ENCODE measurements around the gene ADORA1.

ADORA1 gene

GRCh38 chr1:203173011-203173555, 45.6 kb downstream of the ADORA1 start:
- DNase-seq (ENCODE audit: low spot score): no peak

- peak; percentile 17 for DNase-seq (ENCODE audit: low spot score)
Observed at GRCh38 chr1:203173566-203173965, 46.0 kb downstream of the ADORA1 start.

GRCh38 chr1:203174324-203174985, 46.9 kb downstream of the ADORA1 start:
- no peak for DNase-seq (ENCODE audit: low spot score)

GRCh38 chr1:203175237-203175826, 47.8 kb downstream of the ADORA1 start, which contains the start of gene MYBPH:
TSS of gene MYBPH (minus strand) at chr1:203175826. CDS start at chr1:203175755, 71 bp downstream.
- DNase-seq (ENCODE audit: low spot score): no peak

- no peak for DNase-seq (ENCODE audit: low spot score)
Observed at GRCh38 chr1:203175827-203176241, 48.3 kb downstream of the ADORA1 start.

GRCh38 chr1:203176273-203177035, 48.9 kb downstream of the ADORA1 start:
- no peak for DNase-seq (ENCODE audit: low spot score)

GRCh38 chr1:203177036-203177405, 49.5 kb downstream of the ADORA1 start:
- DNase-seq (ENCODE audit: low spot score): no peak

GRCh38 chr1:203177470-203178039, 50.0 kb downstream of the ADORA1 start:
- DNase-seq (ENCODE audit: low spot score): no peak

GRCh38 chr1:203178083-203178482, 50.6 kb downstream of the ADORA1 start:
- DNase-seq (ENCODE audit: low spot score): no peak

- DNase-seq (ENCODE audit: low spot score): no peak
Observed at GRCh38 chr1:203178821-203179666, 51.5 kb downstream of the ADORA1 start.

- no peak for DNase-seq (ENCODE audit: low spot score)
Observed at GRCh38 chr1:203179667-203180005, 52.1 kb downstream of the ADORA1 start.

GRCh38 chr1:203180611-203181330, 53.2 kb downstream of the ADORA1 start:
- DNase-seq (ENCODE audit: low spot score): no peak

GRCh38 chr1:203181586-203182386, 54.3 kb downstream of the ADORA1 start:
- DNase-seq (ENCODE audit: low spot score): no peak

- DNase-seq (ENCODE audit: low spot score): no peak
Observed at GRCh38 chr1:203182387-203182953, 54.9 kb downstream of the ADORA1 start.

GRCh38 chr1:203183828-203184227, 56.3 kb downstream of the ADORA1 start:
- no peak for DNase-seq (ENCODE audit: low spot score)

GRCh38 chr1:203184467-203184866, 56.9 kb downstream of the ADORA1 start:
- DNase-seq (ENCODE audit: low spot score): no peak

- DNase-seq (ENCODE audit: low spot score): no peak
Observed at GRCh38 chr1:203185061-203185461, 57.5 kb downstream of the ADORA1 start.

GRCh38 chr1:203185585-203185984, 58.1 kb downstream of the ADORA1 start:
- DNase-seq (ENCODE audit: low spot score): no peak

- no peak for DNase-seq (ENCODE audit: low spot score)
Observed at GRCh38 chr1:203186091-203186445, 58.5 kb downstream of the ADORA1 start.
